Measurements from ENCODE around the gene SLC11A1.
A peak's percentile ranks its signal among the peaks of the same experiment; 100 is the strongest.

The SLC11A1 gene

DNA sequence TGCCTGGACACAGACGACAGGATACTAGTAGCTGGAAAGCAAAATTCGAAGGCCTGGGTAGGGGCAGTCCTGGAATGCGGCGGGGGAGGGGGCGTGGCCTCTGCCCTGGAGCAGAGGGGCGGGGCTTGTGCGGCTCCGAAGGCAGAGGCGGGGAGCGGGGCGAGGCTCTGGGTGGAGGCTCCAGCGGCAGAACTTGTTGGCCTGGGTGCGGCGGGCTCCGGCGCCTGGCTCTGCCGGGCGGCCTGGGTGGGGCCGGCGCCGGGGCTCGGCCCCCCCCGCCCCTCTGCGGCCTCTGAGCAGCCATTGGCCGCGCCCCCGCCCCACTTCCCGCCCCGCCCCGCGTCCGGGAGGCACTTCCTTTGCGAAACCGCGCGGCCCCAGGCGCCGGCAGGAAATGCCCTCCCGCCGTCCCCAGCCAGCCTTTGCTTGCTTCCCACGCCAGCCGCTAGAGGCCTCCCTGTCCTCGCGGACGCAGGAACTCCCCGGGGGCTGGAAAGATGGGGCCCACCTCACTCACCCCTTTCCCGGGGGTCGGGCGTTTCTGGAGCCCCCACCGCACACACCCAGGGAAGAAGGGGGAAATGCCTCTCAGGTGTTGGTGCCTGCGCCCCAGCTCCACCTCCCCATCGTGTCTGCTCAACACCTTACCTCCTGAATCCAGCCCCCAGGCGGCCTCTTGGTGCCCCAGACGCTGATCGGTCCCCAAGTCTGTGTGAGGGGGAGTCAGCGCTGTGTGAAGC is 24.3 kb downstream of the SLC11A1 start (continued):
- TF ChIP-seq, protein P1, sequence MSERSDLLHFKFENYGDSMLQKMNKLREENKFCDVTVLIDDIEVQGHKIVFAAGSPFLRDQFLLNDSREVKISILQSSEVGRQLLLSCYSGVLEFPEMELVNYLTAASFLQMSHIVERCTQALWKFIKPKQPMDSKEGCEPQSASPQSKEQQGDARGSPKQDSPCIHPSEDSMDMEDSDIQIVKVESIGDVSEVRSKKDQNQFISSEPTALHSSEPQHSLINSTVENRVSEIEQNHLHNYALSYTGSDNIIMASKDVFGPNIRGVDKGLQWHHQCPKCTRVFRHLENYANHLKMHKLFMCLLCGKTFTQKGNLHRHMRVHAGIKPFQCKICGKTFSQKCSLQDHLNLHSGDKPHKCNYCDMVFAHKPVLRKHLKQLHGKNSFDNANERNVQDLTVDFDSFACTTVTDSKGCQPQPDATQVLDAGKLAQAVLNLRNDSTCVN (tag by site-specific recombination; optimal IDR thresholded peaks at IDR 0.05): peak; percentile 39
- TF ChIP-seq, protein P2, sequence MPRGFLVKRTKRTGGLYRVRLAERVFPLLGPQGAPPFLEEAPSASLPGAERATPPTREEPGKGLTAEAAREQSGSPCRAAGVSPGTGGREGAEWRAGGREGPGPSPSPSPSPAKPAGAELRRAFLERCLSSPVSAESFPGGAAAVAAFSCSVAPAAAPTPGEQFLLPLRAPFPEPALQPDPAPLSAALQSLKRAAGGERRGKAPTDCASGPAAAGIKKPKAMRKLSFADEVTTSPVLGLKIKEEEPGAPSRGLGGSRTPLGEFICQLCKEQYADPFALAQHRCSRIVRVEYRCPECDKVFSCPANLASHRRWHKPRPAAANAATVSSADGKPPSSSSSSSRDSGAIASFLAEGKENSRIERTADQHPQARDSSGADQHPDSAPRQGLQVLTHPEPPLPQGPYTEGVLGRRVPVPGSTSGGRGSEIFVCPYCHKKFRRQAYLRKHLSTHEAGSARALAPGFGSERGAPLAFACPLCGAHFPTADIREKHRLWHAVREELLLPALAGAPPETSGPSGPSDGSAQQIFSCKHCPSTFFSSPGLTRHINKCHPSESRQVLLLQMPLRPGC (tag by site-specific recombination; IDR thresholded peaks at IDR 0.05): peak; percentile 78
- TF ChIP-seq ZNF621 (tag by site-specific recombination; IDR thresholded peaks at IDR 0.05): no peak
- TF ChIP-seq ZNF548 (tag by site-specific recombination; IDR thresholded peaks at IDR 0.05): no peak
- TF ChIP-seq, protein P3, sequence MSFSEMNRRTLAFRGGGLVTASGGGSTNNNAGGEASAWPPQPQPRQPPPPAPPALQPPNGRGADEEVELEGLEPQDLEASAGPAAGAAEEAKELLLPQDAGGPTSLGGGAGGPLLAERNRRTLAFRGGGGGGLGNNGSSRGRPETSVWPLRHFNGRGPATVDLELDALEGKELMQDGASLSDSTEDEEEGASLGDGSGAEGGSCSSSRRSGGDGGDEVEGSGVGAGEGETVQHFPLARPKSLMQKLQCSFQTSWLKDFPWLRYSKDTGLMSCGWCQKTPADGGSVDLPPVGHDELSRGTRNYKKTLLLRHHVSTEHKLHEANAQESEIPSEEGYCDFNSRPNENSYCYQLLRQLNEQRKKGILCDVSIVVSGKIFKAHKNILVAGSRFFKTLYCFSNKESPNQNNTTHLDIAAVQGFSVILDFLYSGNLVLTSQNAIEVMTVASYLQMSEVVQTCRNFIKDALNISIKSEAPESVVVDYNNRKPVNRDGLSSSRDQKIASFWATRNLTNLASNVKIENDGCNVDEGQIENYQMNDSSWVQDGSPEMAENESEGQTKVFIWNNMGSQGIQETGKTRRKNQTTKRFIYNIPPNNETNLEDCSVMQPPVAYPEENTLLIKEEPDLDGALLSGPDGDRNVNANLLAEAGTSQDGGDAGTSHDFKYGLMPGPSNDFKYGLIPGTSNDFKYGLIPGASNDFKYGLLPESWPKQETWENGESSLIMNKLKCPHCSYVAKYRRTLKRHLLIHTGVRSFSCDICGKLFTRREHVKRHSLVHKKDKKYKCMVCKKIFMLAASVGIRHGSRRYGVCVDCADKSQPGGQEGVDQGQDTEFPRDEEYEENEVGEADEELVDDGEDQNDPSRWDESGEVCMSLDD (tag by site-specific recombination; IDR thresholded peaks at IDR 0.05): peak; percentile 94
- no peak for TF ChIP-seq ZNF138 (tag by site-specific recombination; IDR thresholded peaks at IDR 0.05; ENCODE audit: borderline replicate concordance)
- TF ChIP-seq ZNF701 (tag by site-specific recombination; IDR thresholded peaks at IDR 0.05): no peak
- TF ChIP-seq, protein P4, sequence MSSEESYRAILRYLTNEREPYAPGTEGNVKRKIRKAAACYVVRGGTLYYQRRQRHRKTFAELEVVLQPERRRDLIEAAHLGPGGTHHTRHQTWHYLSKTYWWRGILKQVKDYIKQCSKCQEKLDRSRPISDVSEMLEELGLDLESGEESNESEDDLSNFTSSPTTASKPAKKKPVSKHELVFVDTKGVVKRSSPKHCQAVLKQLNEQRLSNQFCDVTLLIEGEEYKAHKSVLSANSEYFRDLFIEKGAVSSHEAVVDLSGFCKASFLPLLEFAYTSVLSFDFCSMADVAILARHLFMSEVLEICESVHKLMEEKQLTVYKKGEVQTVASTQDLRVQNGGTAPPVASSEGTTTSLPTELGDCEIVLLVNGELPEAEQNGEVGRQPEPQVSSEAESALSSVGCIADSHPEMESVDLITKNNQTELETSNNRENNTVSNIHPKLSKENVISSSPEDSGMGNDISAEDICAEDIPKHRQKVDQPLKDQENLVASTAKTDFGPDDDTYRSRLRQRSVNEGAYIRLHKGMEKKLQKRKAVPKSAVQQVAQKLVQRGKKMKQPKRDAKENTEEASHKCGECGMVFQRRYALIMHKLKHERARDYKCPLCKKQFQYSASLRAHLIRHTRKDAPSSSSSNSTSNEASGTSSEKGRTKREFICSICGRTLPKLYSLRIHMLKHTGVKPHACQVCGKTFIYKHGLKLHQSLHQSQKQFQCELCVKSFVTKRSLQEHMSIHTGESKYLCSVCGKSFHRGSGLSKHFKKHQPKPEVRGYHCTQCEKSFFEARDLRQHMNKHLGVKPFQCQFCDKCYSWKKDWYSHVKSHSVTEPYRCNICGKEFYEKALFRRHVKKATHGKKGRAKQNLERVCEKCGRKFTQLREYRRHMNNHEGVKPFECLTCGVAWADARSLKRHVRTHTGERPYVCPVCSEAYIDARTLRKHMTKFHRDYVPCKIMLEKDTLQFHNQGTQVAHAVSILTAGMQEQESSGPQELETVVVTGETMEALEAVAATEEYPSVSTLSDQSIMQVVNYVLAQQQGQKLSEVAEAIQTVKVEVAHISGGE (tag by site-specific recombination; conservative IDR thresholded peaks at IDR 0.05; ENCODE audit: low read depth): peak; percentile 64; the same call in 1 of the 2 replicates
- TF ChIP-seq ZNF335 (tag by site-specific recombination; conservative IDR thresholded peaks at IDR 0.05): peak; percentile 69; the same call in 1 of the 2 replicates
- TF ChIP-seq, protein P5, sequence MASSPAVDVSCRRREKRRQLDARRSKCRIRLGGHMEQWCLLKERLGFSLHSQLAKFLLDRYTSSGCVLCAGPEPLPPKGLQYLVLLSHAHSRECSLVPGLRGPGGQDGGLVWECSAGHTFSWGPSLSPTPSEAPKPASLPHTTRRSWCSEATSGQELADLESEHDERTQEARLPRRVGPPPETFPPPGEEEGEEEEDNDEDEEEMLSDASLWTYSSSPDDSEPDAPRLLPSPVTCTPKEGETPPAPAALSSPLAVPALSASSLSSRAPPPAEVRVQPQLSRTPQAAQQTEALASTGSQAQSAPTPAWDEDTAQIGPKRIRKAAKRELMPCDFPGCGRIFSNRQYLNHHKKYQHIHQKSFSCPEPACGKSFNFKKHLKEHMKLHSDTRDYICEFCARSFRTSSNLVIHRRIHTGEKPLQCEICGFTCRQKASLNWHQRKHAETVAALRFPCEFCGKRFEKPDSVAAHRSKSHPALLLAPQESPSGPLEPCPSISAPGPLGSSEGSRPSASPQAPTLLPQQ (tag by site-specific recombination; IDR thresholded peaks at IDR 0.05): peak; percentile 100
- TF ChIP-seq, protein P6, sequence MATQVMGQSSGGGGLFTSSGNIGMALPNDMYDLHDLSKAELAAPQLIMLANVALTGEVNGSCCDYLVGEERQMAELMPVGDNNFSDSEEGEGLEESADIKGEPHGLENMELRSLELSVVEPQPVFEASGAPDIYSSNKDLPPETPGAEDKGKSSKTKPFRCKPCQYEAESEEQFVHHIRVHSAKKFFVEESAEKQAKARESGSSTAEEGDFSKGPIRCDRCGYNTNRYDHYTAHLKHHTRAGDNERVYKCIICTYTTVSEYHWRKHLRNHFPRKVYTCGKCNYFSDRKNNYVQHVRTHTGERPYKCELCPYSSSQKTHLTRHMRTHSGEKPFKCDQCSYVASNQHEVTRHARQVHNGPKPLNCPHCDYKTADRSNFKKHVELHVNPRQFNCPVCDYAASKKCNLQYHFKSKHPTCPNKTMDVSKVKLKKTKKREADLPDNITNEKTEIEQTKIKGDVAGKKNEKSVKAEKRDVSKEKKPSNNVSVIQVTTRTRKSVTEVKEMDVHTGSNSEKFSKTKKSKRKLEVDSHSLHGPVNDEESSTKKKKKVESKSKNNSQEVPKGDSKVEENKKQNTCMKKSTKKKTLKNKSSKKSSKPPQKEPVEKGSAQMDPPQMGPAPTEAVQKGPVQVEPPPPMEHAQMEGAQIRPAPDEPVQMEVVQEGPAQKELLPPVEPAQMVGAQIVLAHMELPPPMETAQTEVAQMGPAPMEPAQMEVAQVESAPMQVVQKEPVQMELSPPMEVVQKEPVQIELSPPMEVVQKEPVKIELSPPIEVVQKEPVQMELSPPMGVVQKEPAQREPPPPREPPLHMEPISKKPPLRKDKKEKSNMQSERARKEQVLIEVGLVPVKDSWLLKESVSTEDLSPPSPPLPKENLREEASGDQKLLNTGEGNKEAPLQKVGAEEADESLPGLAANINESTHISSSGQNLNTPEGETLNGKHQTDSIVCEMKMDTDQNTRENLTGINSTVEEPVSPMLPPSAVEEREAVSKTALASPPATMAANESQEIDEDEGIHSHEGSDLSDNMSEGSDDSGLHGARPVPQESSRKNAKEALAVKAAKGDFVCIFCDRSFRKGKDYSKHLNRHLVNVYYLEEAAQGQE (tag by site-specific recombination; IDR thresholded peaks at IDR 0.05): no peak
- peak; percentile 77 for TF ChIP-seq GLIS2 (tag by site-specific recombination; IDR thresholded peaks at IDR 0.05)
- no peak for TF ChIP-seq ZNF677 (tag by site-specific recombination; IDR thresholded peaks at IDR 0.05)
- TF ChIP-seq ZBTB8A (tag by site-specific recombination; IDR thresholded peaks at IDR 0.05): peak; percentile 63
- no peak for TF ChIP-seq ZNF311 (tag by site-specific recombination; IDR thresholded peaks at IDR 0.05; ENCODE audit: borderline replicate concordance)
- peak; percentile 100 for TF ChIP-seq ZFP69B (tag by site-specific recombination; IDR thresholded peaks at IDR 0.05)
- TF ChIP-seq ZNF274 (IDR thresholded peaks at IDR 0.05; ENCODE audit: low read length): no peak
- TF ChIP-seq ZNF274 (tag by site-specific recombination; IDR thresholded peaks at IDR 0.05; ENCODE audit: borderline replicate concordance): no peak
- peak; percentile 45 for TF ChIP-seq ZIC2 (tag by site-specific recombination; IDR thresholded peaks at IDR 0.05)
- TF ChIP-seq, protein P7, sequence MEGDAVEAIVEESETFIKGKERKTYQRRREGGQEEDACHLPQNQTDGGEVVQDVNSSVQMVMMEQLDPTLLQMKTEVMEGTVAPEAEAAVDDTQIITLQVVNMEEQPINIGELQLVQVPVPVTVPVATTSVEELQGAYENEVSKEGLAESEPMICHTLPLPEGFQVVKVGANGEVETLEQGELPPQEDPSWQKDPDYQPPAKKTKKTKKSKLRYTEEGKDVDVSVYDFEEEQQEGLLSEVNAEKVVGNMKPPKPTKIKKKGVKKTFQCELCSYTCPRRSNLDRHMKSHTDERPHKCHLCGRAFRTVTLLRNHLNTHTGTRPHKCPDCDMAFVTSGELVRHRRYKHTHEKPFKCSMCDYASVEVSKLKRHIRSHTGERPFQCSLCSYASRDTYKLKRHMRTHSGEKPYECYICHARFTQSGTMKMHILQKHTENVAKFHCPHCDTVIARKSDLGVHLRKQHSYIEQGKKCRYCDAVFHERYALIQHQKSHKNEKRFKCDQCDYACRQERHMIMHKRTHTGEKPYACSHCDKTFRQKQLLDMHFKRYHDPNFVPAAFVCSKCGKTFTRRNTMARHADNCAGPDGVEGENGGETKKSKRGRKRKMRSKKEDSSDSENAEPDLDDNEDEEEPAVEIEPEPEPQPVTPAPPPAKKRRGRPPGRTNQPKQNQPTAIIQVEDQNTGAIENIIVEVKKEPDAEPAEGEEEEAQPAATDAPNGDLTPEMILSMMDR (tag by site-specific recombination; IDR thresholded peaks at IDR 0.05): peak; percentile 94
- no peak for TF ChIP-seq ZNF155 (tag by site-specific recombination; IDR thresholded peaks at IDR 0.05)
- peak; percentile 43; the same call in 1 of the 2 replicates for TF ChIP-seq SP7 (tag by site-specific recombination; IDR thresholded peaks at IDR 0.05)
- 0 out of 2 replicates have a peak, but pooled peaks have one; percentile 27 for TF ChIP-seq ZNF501 (tag by site-specific recombination; IDR thresholded peaks at IDR 0.05)
